ENCODE results near the gene NTN3.
"Not testable (repeated sequence)": the region's sequence is repeated elsewhere in the genome, so short reads cannot be mapped to it uniquely, and the experiment has no call there.

The NTN3 gene

DNA sequence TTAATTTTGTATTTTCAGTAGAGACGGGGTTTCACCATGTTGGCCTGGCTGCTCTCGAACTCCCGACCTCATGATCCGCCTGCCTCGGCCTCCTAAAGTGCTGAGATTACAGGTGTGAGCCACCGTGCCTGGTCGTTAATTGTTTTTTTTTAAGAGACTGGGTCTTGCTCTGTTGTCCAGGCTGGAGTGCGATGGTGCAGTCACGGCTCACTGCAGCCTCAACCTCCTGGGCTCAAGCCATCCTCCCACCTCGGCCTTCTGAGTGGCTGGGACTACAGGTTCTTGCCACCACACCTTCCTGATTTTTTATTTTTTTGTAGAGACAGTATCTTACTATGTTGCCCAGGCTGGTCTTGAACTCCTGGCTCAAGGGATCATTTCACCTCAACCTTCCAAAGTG, 8.9 kb downstream of the NTN3 start:
- DNase-seq (ENCODE audit: low read depth in 3 of 3) = not testable (repeated sequence)

DNA sequence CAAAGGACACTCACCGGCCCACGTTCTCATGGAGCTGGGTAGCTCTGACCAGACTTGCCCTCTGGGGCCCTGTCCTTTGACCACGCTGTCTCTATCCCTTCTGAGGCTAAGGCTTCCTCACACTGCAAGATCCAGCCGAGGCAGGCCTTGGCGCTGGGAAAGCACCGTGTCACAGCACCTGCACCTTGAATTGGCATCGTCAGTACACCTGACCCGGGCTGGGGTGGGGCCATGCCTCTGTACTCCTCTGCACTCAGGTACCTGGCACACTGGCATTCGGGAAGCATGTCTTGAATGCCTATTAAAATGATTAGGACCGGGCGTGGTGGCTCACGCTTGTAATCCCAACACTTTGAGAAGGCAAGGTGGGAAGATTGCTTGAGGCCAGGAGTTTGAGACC, 9.9 kb downstream of the NTN3 start:
- DNase-seq (ENCODE audit: low read depth in 3 of 3) = no peak

DNA sequence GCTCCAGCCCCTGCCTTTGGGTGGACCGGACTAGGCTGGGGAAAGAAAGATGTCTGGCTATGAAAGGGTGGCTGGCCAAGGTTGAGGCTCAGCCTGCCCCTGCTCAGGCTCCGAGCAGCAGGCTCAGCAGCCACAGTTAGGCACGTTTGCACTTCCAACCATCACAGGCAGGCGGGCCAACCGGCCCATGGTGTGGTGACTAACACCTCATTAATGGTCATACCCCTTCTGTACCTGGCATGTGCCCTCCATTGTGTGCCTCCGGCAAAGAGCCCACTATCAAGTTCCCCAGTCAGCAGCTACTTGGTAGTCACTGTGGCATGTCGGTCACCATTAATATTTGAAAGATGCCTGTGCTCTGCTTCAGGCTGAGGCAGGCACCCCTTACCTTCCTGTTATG, 10.6 kb downstream of the NTN3 start:
- no peak for DNase-seq (ENCODE audit: low read depth in 3 of 3)

- DNase-seq (ENCODE audit: low read depth in 3 of 3) = no peak
Observed at GRCh38 chr16:2482249-2482648, 11.2 kb downstream of the NTN3 start.

DNA sequence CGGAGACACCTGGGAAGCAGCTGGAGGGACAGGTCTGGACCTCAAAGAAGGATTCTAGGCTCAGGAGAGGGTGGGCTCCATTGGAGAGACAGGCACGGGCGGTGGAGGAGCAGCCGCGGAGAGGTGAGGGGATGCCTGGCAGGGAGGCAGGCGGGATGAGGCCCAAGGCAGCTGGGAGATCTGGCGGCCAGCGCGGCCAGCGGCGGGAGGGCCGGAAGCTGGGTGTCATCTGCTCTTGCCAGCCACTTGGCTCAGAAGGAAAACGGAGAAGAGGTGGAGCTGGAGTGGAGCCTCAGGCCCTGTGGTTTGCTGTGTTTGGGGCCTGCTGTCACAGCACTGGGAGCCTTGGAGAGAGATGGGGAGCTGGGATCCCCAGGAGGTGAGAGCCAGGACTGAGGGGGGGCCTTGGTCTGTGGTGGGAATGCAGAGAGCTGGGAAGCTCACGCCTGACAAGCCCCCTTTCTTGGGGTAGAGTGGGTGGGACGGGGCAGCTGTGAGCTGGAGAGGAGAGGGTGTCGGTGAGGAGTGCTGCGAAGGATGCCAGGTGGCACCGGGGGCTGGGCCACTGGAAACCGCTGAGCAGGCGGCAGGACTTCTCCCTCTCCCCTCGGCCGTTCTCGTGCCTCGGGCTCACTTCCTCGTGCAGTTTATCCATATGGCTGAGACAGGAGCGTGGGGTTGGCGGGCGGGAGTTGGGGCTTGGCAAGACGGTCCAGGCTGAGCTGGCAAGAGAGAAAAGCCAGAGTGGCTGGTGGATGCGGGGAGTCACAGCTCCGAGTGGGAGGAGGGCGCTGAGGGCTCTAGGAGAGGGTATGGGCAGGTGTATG, 11.8 kb downstream of the NTN3 start:
- no peak for DNase-seq (ENCODE audit: low read depth in 3 of 3)

- no peak for DNase-seq (ENCODE audit: low read depth in 3 of 3)
Observed at GRCh38 chr16:2483939-2484897, 13.1 kb downstream of the NTN3 start.

DNA sequence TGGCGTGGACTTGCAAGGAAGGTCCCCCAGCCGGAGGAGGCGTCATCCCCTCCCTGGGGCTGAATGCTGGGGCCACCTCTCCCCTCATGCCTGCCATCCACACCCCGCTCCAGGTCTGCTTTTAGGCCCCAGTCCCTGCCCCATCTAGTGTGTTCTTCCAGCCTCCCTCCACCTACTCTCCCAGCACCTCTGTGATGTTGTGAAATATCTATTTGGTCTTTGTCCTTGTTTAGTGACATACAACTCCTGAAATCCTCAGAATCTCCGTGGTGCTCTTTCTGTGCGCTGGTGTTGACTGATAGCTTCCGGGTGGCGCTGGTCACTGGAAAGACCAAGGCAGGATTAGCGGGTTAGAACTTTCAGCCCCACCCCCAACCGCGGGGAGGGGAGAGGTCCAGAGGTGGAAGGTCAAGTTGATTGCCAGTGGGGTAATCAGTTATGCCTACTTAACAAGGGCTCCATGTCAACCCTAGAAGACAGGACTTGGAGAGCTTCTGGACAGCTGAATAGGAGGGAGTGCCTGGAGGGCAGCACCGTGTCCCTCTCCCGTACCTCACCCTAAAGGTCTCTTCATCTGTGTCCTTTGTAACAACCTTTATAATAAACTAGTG, 13.9 kb downstream of the NTN3 start:
- DNase-seq (ENCODE audit: low read depth in 3 of 3) = no peak

DNA sequence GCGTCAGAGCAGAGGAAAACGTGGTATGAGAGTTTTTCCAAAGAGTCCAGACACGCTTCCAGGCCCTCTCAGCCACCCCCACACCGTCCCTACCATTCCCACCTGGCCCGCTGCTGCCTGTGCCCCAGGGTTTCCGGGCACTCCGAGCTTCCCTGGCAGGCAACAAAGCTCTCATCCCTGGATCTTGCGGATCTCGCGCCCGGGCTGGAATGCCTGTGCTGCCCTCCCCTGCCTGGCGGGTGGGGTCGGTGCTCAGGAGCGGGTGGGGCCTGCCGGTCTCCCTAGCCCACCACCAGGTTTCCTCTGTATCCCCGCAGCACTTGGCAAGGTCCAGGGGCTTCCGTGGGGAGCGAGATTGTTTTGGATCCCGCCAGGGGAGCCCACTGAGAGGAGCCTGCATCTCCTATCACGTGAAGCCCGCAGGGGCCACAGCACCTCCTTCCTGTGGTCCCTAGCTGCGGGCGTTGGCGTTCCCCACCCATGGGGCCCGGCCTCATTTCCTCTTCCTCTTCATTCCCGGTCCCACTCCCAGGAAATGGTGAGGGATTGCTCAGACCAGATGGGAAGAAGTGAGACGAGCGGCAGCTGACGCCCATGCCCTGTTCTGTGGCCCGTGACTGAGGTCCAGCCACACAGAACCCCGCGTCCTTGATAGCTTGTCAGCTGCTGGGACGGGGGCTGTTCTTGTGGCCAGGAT, 14.9 kb downstream of the NTN3 start:
- DNase-seq (ENCODE audit: low read depth in 3 of 3) = no peak

DNA sequence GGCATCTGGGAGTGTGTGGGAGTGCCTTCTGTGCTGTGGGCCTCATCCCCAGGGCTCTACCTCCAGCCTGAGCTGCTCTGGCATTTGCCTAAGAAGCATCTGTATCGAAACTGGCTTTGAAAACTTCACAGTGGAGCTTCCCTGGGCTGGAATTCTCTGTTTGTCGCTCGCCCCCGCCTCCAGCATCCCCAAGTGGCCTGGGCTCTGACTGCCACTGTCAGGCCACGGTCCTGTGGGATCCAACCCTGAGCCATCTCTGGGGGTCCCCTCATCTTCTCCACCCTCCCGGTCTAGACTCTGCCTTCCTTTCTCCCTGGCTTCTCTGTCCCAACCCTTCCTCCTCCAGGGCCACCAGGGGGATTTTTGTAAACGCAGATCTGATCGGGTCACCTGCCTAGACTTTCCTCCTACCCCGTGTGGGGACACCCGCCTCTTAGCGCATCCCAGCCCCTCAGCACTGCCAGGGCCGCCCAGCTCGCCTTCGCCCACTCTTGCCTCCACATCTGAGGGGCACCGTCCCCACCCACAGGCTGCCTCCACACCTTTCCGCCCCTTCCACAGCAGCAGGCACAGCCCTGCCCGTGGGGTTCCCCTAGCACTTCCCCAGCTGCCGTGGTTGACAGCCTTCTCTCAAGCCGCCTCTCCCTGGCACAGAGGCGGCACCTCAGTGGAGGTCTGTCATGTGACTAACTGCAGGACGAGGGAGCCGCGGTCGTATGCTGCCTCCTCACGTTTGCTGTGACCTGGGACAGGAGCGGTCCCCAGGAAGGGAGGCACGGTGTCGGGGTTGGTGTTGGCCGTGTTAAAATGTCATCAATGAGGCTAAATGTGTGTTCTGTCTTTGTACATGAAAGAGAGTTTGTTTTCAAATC, 15.8 kb downstream of the NTN3 start:
- DNase-seq (ENCODE audit: low read depth in 3 of 3) = peak in 2 of 3 experiments; percentile 69 to 79

DNA sequence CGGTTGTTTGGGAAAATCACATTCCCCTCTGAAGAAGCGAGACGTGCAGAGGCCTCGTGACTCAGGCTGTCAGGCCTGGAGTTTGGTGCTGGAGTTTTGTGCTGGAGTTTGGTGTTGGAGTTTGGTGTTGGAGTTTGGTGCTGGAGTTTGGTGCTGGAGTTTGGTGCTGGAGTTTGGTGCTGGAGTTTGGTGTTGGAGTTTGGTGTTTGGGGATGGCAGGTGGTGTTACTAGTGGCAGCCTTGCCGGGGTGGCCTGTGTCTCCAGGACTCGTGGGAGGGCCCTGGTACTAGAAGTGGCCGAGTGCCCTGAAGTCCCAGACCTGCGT, 16.4 kb downstream of the NTN3 start:
- no peak for DNase-seq (ENCODE audit: low read depth in 3 of 3)

- DNase-seq (ENCODE audit: low read depth in 3 of 3) = no peak
Observed at GRCh38 chr16:2487903-2488531, 16.9 kb downstream of the NTN3 start.

DNA sequence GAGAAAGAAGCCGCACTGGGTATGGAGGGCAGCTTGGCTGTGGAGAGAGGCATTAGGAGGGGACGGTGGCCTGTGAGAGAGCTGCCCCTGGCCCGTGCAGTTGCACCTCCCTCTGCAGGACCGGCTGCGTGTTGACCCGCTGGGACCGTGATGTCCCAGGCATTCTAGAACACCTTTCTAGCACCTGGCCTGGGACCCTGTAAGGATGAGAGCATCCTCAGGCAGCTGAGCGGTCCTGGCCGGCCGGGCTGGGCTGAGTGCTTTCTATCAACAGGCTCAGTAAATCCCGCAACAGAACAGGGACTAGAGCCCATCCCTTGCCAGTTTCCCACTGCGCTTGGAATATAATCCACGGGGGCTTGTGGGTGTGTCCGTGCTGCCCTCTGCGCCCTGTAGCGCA, 18.5 kb downstream of the NTN3 start:
- DNase-seq (ENCODE audit: low read depth in 3 of 3) = no peak

- no peak for DNase-seq (ENCODE audit: low read depth in 3 of 3)
Observed at GRCh38 chr16:2490190-2491105, 19.4 kb downstream of the NTN3 start.

GRCh38 chr16:2492292-2492691, 21.2 kb downstream of the NTN3 start:
- no peak for DNase-seq (ENCODE audit: low read depth in 3 of 3)

DNA sequence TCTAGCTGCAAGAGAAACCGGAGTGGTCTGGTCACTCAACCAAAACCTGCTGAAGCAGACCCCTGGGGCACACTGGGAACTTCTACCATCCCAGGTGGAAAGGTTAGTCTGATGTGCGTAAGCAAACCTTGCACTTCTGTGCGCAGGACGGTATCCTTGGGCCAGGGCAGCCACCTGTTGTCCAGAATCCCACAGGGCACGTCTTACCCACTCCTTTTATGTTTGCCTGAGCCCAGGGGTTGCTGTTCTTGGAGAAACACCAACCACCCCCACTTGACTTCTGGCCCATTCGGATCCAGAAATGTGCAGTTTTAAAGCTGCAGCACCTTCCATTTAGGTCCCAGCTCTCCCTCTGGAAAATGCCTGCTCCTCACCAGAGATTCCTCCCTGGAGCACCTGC, 22.5 kb downstream of the NTN3 start:
- DNase-seq (ENCODE audit: low read depth in 3 of 3) = no peak

- no peak for DNase-seq (ENCODE audit: low read depth in 3 of 3)
Observed at GRCh38 chr16:2494616-2495015, 23.5 kb downstream of the NTN3 start.

DNA sequence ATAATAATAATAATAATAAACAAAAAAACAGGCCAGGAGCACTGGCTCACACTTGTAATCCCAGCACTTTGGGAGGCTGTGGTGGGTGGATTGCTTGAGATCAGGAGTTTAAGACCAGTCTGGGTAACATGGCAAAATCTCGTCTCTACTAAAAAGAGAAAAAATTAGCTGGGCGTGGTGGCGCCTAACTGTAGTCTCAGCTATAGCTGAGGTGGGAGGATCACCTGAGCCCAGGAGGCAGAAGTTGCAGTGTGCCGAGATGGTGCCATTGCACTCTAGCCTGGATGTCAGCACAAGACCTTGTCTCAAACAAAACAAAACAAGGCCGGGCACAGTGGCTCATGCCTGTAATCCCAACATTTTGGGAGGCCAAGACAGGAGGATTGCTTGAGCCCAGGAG, 23.9 kb downstream of the NTN3 start:
- DNase-seq (ENCODE audit: low read depth in 3 of 3) = no peak

DNA sequence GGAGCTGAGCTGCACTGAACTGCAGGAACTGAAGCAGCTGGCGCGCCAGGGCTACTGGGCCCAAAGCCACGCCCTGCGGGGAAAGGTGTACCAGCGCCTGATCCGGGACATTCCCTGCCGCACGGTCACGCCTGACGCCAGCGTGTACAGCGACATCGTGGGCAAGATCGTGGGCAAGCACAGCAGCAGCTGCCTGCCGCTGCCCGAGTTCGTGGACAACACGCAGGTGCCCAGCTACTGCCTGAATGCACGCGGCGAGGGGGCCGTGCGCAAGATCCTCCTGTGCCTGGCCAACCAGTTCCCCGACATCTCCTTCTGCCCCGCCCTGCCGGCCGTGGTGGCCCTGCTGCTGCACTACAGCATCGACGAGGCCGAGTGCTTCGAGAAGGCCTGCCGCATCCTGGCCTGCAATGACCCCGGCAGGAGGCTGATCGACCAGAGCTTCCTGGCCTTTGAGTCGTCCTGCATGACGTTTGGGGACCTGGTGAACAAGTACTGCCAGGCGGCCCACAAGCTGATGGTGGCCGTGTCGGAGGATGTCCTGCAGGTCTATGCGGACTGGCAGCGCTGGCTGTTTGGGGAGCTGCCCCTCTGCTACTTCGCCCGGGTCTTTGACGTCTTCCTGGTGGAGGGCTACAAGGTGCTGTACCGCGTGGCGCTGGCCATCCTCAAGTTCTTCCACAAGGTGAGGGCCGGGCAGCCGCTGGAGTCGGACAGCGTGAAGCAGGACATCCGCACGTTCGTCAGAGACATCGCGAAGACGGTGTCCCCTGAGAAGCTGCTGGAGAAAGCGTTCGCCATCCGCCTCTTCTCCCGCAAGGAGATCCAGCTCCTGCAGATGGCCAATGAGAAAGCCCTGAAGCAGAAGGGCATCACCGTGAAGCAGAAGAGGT, 25.4 kb downstream of the NTN3 start:
- DNase-seq (ENCODE audit: low read depth in 3 of 3) = no peak
